Chondrocyte (in vitro differentiated cells): ENCODE results near the gene COQ7. TPM values are rescaled to one million over a fixed set of nuclear protein-coding genes. Genes with fewer than 3 reads are reported as not detected.

ENCODE experiments used
- DNase-seq: peaks from one replicate; pipeline ENCODE4 v3.0.0; 2021; ENCODE audit warnings: mixed read lengths, low spot score
- H3K27ac Mint-ChIP-seq: one replicate; pipeline ENCODE4 v1.8.0; 2021; ENCODE audit warnings: mild to moderate bottlenecking, moderate library complexity, mixed read lengths; ENCODE audit not compliant: unreplicated experiment
- H3K27me3 Mint-ChIP-seq: 2 replicates; pipeline ENCODE4 v1.8.0; 2021; ENCODE audit warnings: low read depth, mixed read lengths
- H3K36me3 Mint-ChIP-seq: 2 replicates; pipeline ENCODE4 v1.8.0; 2021; ENCODE audit warnings: low read depth, mixed read lengths
- H3K4me1 Mint-ChIP-seq: 2 replicates; pipeline ENCODE4 v1.8.0; 2021; ENCODE audit warnings: low read depth, mild to moderate bottlenecking, mixed read lengths
- H3K4me3 Mint-ChIP-seq: one replicate; pipeline ENCODE4 v1.8.0; 2021; ENCODE audit warnings: mild to moderate bottlenecking, moderate library complexity, mixed read lengths; ENCODE audit not compliant: unreplicated experiment
- H3K9me3 Mint-ChIP-seq: 2 replicates; pipeline ENCODE4 v1.8.0; 2021; ENCODE audit warnings: low read depth, mixed read lengths
- CTCF ChIP-seq: fragments of 200-600 bp; sonication (generic); IDR thresholded peaks from 2 replicates; pipeline ENCODE4 v1.5.0; 2021; ENCODE audit warnings: antibody characterized with exemption, mild to moderate bottlenecking, moderate library complexity
- total RNA-seq: library from RNA; stranded (reverse); gene quantifications from 3 replicates; pipeline ENCODE4 v1.2.1, GENCODE V29; 2021

The COQ7 gene
- total RNA-seq, 1 donor from 2014 or later, result 20.7 TPM

- H3K27ac Mint-ChIP-seq, result no peak overlapping the region
- H3K27me3 Mint-ChIP-seq, result no peaks in the 10 kb centered on the region
Measured at GRCh38 chr16:19090916-19091315, 23.5 kb downstream of the COQ7 start.

GRCh38 chr16:19092653-19093410, 25.4 kb downstream of the COQ7 start:
- Mint-ChIP-seq H3K36me3 (no peaks in the 10 kb centered on the region), H3K4me3 (no peak overlapping the region), H3K4me1 (peaks cover 5% of the 10 kb centered on the region), H3K27ac (no peak overlapping the region), H3K9me3 (peaks cover under 1% of the 10 kb centered on the region), H3K27me3 (no peaks in the 10 kb centered on the region)
- no peak for DNase-seq
- TF ChIP-seq CTCF, result no peak

More at GRCh38 chr16:19090916-19091315, 23.5 kb downstream of the COQ7 start:
- H3K36me3 Mint-ChIP-seq, result no peaks in the 10 kb centered on the region
- no peak for TF ChIP-seq CTCF
- peaks cover 13% of the 10 kb centered on the region for H3K4me1 Mint-ChIP-seq
- H3K4me3 Mint-ChIP-seq, result no peak overlapping the region
- DNase-seq, result no peak
- H3K9me3 Mint-ChIP-seq, result no peaks in the 10 kb centered on the region

GRCh38 chr16:19093631-19094541, 26.5 kb downstream of the COQ7 start:
- Mint-ChIP-seq H3K4me1 (peaks cover 5% of the 10 kb centered on the region), H3K4me3 (no peak overlapping the region), H3K9me3 (peaks cover 2% of the 10 kb centered on the region), H3K27ac (no peak overlapping the region), H3K27me3 (no peaks in the 10 kb centered on the region), H3K36me3 (no peaks in the 10 kb centered on the region)
- no peak for TF ChIP-seq CTCF
- DNase-seq, result no peak

GRCh38 chr16:19094542-19095365, 27.3 kb downstream of the COQ7 start:
- no peak for DNase-seq
- Mint-ChIP-seq H3K4me1 (peaks cover 5% of the 10 kb centered on the region), H3K27me3 (no peaks in the 10 kb centered on the region), H3K36me3 (no peaks in the 10 kb centered on the region), H3K9me3 (peaks cover 2% of the 10 kb centered on the region), H3K4me3 (no peak overlapping the region), H3K27ac (no peak overlapping the region)
- TF ChIP-seq CTCF, result peak; percentile 36
